Neural progenitor cell (in vitro differentiated cells): ENCODE measurements around the gene IQGAP1. TPM values are rescaled to one million over a fixed set of nuclear protein-coding genes. Genes with fewer than 3 reads are reported as not detected.

Experiments
- DNase-seq: peaks from one replicate; pipeline ENCODE4 v3.0.0-alpha.2; 2016; ENCODE audit warnings: low spot score
- H2AFZ ChIP-seq: fragments of 200-600 bp; sonication (generic); replicated peaks from 2 replicates; pipeline ENCODE4 v1.6.1; 2016; ENCODE audit warnings: antibody characterized with exemption
- H3F3A ChIP-seq: fragments of 200-600 bp; sonication (generic); 2 replicates; pipeline ENCODE4 v1.6.1; 2016; ENCODE audit warnings: antibody characterized with exemption, low read depth
- H3K27ac ChIP-seq: fragments of 200-600 bp; sonication (generic); 2 replicates; pipeline ENCODE4 v1.5.1; 2016; ENCODE audit warnings: mild to moderate bottlenecking
- H3K27me3 ChIP-seq: fragments of 200-600 bp; sonication (generic); 2 replicates; pipeline ENCODE4 v1.6.1; 2016; ENCODE audit warnings: mild to moderate bottlenecking, moderate library complexity
- H3K36me3 ChIP-seq: fragments of 200-600 bp; sonication (generic); 2 replicates; pipeline ENCODE4 v1.5.1; 2016
- H3K4me1 ChIP-seq: fragments of 200-600 bp; sonication (generic); 2 replicates; pipeline ENCODE4 v1.6.1; 2016; ENCODE audit warnings: mixed run types
- H3K4me2 ChIP-seq: fragments of 200-600 bp; sonication (generic); 2 replicates; pipeline ENCODE4 v1.6.1; 2016
- H3K4me3 ChIP-seq: fragments of 200-600 bp; sonication (generic); 2 replicates; pipeline ENCODE4 v1.5.1; 2016
- H3K79me2 ChIP-seq: fragments of 200-600 bp; sonication (generic); 2 replicates; pipeline ENCODE4 v1.6.1; 2016; ENCODE audit warnings: low read depth
- H3K9ac ChIP-seq: fragments of 200-600 bp; sonication (generic); 2 replicates; pipeline ENCODE4 v1.6.1; 2016
- H3K9me3 ChIP-seq: fragments of 200-600 bp; sonication (generic); 2 replicates; pipeline ENCODE4 v1.5.1; 2016; ENCODE audit warnings: low read depth
- H4K20me1 ChIP-seq: fragments of 200-600 bp; sonication (generic); 2 replicates; pipeline ENCODE4 v1.6.1; 2016; ENCODE audit warnings: low read depth
- H3K27ac Mint-ChIP-seq: 3 replicates; pipeline ENCODE4 v1.8.0; 2021; ENCODE audit warnings: mixed read lengths
- H3K27me3 Mint-ChIP-seq: 2 replicates; pipeline ENCODE4 v1.8.0; 2022; ENCODE audit warnings: low read depth, mild to moderate bottlenecking, inconsistent platforms, moderate library complexity, mixed read lengths; ENCODE audit not compliant: insufficient read depth
- H3K36me3 Mint-ChIP-seq: 3 replicates; pipeline ENCODE4 v1.8.0; 2021; ENCODE audit warnings: mixed read lengths
- H3K4me1 Mint-ChIP-seq: 3 replicates; pipeline ENCODE4 v1.8.0; 2021; ENCODE audit warnings: mixed read lengths
- H3K4me3 Mint-ChIP-seq: 3 replicates; pipeline ENCODE4 v1.8.0; 2021; ENCODE audit warnings: mild to moderate bottlenecking, moderate library complexity, mixed read lengths
- H3K9me3 Mint-ChIP-seq: 3 replicates; pipeline ENCODE4 v1.8.0; 2020; ENCODE audit warnings: mixed read lengths
- CTCF ChIP-seq: fragments of 200-600 bp; sonication (generic); IDR thresholded peaks from 2 replicates; pipeline ENCODE4 v1.5.1; 2017; ENCODE audit warnings: antibody characterized with exemption, mild to moderate bottlenecking
- EZH2 ChIP-seq: fragments of 200-600 bp; sonication (generic); IDR thresholded peaks from 2 replicates; pipeline ENCODE4 v1.6.1; 2017; ENCODE audit warnings: antibody characterized with exemption, mild to moderate bottlenecking, moderate library complexity
- EZH2phosphoT487 ChIP-seq: fragments of 200-600 bp; sonication (generic); IDR thresholded peaks from 2 replicates; pipeline ENCODE4 v1.6.1; 2017; ENCODE audit warnings: antibody characterized with exemption
- total RNA-seq: library from RNA; depleted of rRNA; stranded (reverse); fragments of >200 nt; gene quantifications from 2 replicates; pipeline ENCODE4 v1.2.3, GENCODE V29; 2015; ENCODE audit warnings: low replicate concordance

IQGAP1 gene
- total RNA-seq, 1 donor from 2014 or later: 44.8 TPM

DNA sequence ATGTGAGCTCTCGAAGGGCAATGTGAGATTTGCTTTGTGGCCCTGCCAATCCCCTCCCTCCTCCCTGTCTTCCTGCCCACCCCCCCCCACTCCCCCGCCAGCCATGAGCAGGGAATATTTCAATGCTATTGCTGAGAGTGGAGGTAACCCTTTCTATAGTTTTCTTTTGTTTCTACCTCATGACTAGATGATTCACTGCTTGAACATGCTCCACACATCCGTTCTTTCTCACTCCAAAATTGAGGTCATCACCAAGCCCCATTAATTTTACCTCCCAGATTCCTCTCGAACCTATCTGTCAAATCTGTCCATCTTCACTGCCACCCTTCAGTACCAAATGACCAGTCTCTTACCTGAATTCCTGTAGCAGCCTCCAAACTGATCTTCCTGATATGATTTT is 23.8 kb upstream of the IQGAP1 start:
- H3K36me3 ChIP-seq: no peaks in the 10 kb centered on the region
- H3K9me3 Mint-ChIP-seq: no peaks in the 10 kb centered on the region
- no peak overlapping the region for H3K27ac Mint-ChIP-seq
- TF ChIP-seq EZH2phosphoT487 (no peak), CTCF (no peak), EZH2 (no peak)
- H3F3A ChIP-seq: no peaks in the 10 kb centered on the region
- H3K4me3 Mint-ChIP-seq: no peak overlapping the region
- H3K9me3 ChIP-seq: no peaks in the 10 kb centered on the region
- H3K4me1 Mint-ChIP-seq: peaks cover 2% of the 10 kb centered on the region
- DNase-seq: no peak
- no peaks in the 10 kb centered on the region for H3K79me2 ChIP-seq
- peaks cover 5% of the 10 kb centered on the region for H3K36me3 Mint-ChIP-seq
- no peak overlapping the region for H2AFZ ChIP-seq
- H3K4me2 ChIP-seq: no peak overlapping the region
- H3K9ac ChIP-seq: no peak overlapping the region
- H4K20me1 ChIP-seq: no peaks in the 10 kb centered on the region
- H3K27me3 ChIP-seq: no peaks in the 10 kb centered on the region
- H3K4me3 ChIP-seq: no peak overlapping the region
- H3K27me3 Mint-ChIP-seq: no peaks in the 10 kb centered on the region
- no peaks in the 10 kb centered on the region for H3K4me1 ChIP-seq
- H3K27ac ChIP-seq: no peak overlapping the region

DNA sequence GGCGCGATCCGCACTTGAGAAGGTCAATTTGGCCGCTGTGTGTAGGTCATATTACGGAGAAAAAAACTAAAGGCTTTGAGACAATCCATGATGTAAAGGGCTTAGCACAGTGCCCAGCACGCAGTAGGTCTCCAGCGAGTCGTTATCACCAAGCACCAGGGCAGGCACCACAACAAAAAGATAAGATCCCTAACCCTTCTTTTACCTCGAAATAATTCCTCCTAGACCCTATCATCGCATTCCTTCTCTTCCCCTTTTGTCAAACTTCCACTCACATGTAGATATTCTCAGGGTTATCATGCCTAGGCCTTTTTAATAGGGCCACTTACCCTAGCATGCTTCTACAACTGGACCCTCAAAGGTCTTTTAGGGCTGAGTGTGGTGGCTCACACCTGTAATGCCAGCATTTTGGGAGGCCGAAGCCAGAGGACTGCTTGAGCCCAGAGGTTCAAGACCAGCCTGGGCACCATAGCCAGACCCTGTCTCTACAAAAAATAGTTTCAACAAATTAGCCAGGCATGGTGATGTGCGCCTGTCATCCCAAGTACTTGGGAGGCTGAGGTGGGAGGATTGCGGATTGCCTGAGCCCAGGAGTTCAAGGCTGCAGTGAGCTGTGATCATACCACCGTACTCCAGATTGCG is 22.5 kb upstream of the IQGAP1 start:
- Histone ChIP-seq H3K4me3 (no peak overlapping the region), H3K27ac (no peak overlapping the region), H3K79me2 (no peaks in the 10 kb centered on the region), H3K27me3 (no peaks in the 10 kb centered on the region), H3K9me3 (no peaks in the 10 kb centered on the region), H3K9ac (no peak overlapping the region), H2AFZ (no peak overlapping the region), H4K20me1 (no peaks in the 10 kb centered on the region), H3K36me3 (no peaks in the 10 kb centered on the region), H3K4me2 (no peak overlapping the region), H3K4me1 (no peaks in the 10 kb centered on the region), H3F3A (no peaks in the 10 kb centered on the region)
- Mint-ChIP-seq H3K27me3 (no peaks in the 10 kb centered on the region), H3K27ac (no peak overlapping the region), H3K4me3 (no peak overlapping the region), H3K9me3 (no peaks in the 10 kb centered on the region), H3K36me3 (no peaks in the 10 kb centered on the region), H3K4me1 (peaks cover 2% of the 10 kb centered on the region)
- DNase-seq: no peak
- TF ChIP-seq EZH2: no peak
- no peak for TF ChIP-seq EZH2phosphoT487
- TF ChIP-seq CTCF: no peak

DNA sequence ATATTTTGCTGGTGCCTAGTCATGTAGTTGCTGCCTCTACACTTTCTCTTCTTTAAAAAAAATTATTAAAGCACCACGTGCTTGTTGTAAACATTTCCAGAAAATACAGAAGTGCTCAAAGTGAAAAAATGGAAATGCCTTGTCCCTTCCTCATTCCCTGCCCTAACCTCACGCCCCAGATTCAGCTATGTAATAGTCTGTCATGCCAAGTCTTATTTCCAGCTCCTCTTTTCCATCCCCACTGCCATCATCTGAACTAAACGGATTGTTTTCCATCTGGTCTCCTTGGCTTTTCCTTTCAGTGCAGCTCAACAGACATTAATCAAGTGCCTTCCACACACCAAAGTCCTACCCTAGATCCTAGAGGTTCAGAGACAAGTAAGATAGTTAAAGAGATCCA is 20.5 kb upstream of the IQGAP1 start:
- Histone ChIP-seq H3K4me3 (no peak overlapping the region), H3K79me2 (no peaks in the 10 kb centered on the region), H3K9me3 (no peaks in the 10 kb centered on the region), H3F3A (no peaks in the 10 kb centered on the region), H3K4me2 (no peak overlapping the region), H4K20me1 (no peaks in the 10 kb centered on the region), H3K27me3 (no peaks in the 10 kb centered on the region), H2AFZ (no peak overlapping the region), H3K36me3 (no peaks in the 10 kb centered on the region), H3K4me1 (no peaks in the 10 kb centered on the region), H3K9ac (no peak overlapping the region), H3K27ac (no peak overlapping the region)
- no peak for TF ChIP-seq EZH2phosphoT487
- no peak for TF ChIP-seq EZH2
- TF ChIP-seq CTCF: no peak
- Mint-ChIP-seq H3K27me3 (no peaks in the 10 kb centered on the region), H3K4me1 (no peaks in the 10 kb centered on the region), H3K4me3 (no peak overlapping the region), H3K9me3 (no peaks in the 10 kb centered on the region), H3K36me3 (no peaks in the 10 kb centered on the region), H3K27ac (no peak overlapping the region)
- DNase-seq: no peak
